ENCODE results near the gene MRPL44.

Gene MRPL44

DNA sequence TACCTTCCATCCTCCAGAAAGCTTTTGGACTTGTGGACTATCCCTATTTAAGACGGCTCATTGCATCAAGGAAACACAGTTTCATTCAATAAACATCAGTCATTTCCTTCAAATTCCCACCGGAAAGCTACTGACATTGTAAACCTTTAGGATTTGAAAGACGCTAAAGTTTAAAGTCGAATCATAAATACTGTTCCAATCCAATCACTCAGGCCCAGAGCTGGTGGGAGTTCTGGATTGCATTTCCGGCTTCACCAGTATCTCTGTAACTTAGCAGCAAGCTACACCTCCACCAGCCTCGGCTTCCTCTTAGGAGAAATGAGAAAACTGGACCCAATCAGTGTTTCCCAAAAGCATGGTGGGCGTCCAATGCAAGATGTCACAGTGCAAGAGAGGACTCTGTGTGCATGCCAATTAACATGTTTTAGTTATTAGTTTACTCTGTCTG, 13.7 kb upstream of the MRPL44 start:
- H3K9me3 ChIP-seq (ENCODE audit: insufficient read depth, low read length) = no peaks in the 10 kb centered on the region; the same call in 1 of the 2 replicates
- no peak overlapping the region for H3K27ac ChIP-seq (ENCODE audit: low read length)
- peak overlapping the region; percentile 91 for H3K9ac ChIP-seq (ENCODE audit: low read length)
- peaks cover 22% of the 10 kb centered on the region for H3K4me1 ChIP-seq (ENCODE audit: low read length)
- H4K20me1 ChIP-seq (ENCODE audit: insufficient read depth, low read length) = peaks cover 8% of the 10 kb centered on the region
- no peaks in the 10 kb centered on the region for H3K27me3 ChIP-seq (ENCODE audit: low read depth, low read length)
- TF ChIP-seq, protein P1, sequence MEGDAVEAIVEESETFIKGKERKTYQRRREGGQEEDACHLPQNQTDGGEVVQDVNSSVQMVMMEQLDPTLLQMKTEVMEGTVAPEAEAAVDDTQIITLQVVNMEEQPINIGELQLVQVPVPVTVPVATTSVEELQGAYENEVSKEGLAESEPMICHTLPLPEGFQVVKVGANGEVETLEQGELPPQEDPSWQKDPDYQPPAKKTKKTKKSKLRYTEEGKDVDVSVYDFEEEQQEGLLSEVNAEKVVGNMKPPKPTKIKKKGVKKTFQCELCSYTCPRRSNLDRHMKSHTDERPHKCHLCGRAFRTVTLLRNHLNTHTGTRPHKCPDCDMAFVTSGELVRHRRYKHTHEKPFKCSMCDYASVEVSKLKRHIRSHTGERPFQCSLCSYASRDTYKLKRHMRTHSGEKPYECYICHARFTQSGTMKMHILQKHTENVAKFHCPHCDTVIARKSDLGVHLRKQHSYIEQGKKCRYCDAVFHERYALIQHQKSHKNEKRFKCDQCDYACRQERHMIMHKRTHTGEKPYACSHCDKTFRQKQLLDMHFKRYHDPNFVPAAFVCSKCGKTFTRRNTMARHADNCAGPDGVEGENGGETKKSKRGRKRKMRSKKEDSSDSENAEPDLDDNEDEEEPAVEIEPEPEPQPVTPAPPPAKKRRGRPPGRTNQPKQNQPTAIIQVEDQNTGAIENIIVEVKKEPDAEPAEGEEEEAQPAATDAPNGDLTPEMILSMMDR (IDR thresholded peaks at IDR 0.05; ENCODE audit: low read depth, low read length) = no peak
- no peak for TF ChIP-seq EZH2phosphoT487 (IDR thresholded peaks at IDR 0.05; ENCODE audit: low read depth)
- H3K4me3 ChIP-seq (ENCODE audit: low read length) = peak overlapping the region; percentile 99
- peaks cover 50% of the 10 kb centered on the region for H3K79me2 ChIP-seq (ENCODE audit: low read length)
- H3K4me2 ChIP-seq (ENCODE audit: low read length) = peak overlapping the region; percentile 79
- H2AFZ ChIP-seq (ENCODE audit: low read depth, low read length) = no peak overlapping the region
- peaks cover 16% of the 10 kb centered on the region for H3K36me3 ChIP-seq (replicated peaks; ENCODE audit: low read depth, low read length)

DNA sequence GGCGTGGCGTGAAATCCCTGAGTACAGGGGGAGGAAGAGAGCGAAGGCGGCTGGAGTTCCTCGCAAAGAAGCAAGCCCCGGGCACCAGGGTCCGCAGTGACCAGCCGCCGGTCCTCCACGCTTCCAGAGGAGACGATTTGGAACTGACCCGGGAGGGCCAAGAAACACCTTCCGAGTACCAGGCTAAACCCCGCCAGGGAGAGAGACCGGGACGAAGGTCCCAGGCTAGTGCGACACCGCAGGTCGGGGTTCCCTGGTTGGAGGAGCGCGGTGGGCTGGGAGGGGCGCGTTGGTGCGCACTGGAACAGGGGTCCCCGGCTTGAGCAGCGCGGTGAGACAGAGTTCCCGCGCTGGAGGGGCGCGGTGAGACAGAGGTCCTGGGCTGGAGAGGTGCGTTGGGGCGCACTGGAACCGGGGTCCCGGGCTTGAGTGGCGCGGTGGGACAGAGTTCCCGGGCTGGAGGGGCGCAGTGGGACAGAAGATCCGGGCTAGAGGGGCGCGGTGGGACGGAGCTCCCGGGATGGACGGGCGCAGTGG, 13.0 kb upstream of the MRPL44 start:
- Histone ChIP-seq H3K4me2 (ENCODE audit: low read length) (peak overlapping the region; percentile 79), H3K27ac (ENCODE audit: low read length) (peak overlapping the region; percentile 65), H3K9ac (ENCODE audit: low read length) (peak overlapping the region; percentile 91), H2AFZ (ENCODE audit: low read depth, low read length) (peak overlapping the region; percentile 61; the same call in 1 of the 2 replicates), H3K4me1 (ENCODE audit: low read length) (peaks cover 17% of the 10 kb centered on the region), H3K36me3 (replicated peaks; ENCODE audit: low read depth, low read length) (peaks cover 10% of the 10 kb centered on the region), H3K79me2 (ENCODE audit: low read length) (peaks cover 44% of the 10 kb centered on the region), H3K4me3 (ENCODE audit: low read length) (peak overlapping the region; percentile 99), H3K27me3 (ENCODE audit: low read depth, low read length) (no peaks in the 10 kb centered on the region), H3K9me3 (ENCODE audit: insufficient read depth, low read length) (no peaks in the 10 kb centered on the region; the same call in 1 of the 2 replicates), H4K20me1 (ENCODE audit: insufficient read depth, low read length) (peaks cover 8% of the 10 kb centered on the region)
- TF ChIP-seq, protein P1 (IDR thresholded peaks at IDR 0.05; ENCODE audit: low read depth, low read length) = no peak
- TF ChIP-seq EZH2phosphoT487 (IDR thresholded peaks at IDR 0.05; ENCODE audit: low read depth) = no peak

DNA sequence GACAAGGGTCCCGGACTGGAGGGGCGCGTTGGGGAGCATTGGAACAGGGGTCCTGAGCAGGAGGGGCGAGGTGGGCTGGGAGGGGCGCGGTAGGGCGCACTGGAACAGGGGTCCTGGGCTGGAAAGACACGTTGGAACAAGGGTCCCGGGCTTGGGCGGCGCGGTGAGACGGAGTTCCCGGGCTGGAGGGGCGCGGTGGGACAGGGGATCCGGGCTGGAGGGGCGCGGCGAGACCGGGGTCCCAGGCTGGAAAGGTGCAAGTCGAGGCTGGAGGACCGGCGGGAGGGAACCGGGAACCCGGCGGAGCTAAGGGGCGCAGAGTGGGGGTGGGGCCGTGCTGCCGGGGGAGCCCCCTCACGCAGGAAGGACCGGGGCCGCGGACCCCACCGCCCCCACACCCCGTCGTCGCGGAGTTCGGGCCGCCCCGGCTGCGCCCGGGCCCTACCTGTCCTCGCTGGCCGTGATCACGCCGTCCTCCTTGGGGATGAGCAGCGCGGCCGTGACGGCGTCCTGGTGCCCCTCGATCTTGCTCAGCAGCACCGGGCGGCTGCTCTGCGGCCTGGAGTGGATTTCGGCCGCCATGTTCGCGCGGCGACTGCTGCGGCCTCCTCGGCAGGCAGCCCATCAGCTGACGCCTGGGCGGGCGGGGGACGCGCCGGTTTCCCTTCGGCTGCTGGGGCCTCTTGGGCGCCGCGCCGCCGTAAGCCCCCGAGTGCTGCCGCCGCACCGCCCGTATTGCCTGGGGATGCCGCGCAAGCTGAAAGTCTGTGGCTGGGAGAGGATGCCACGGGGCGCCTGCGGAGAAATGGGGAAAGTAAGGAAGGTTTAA, 12.3 kb upstream of the MRPL44 start, which contains the start of gene WDFY1:
Gene WDFY1, minus strand, starts transcription at position 633 of the 829 bp plus-strand sequence. Its CDS starts 51 bp downstream, at position 582.
- Histone ChIP-seq H3K27me3 (ENCODE audit: low read depth, low read length) (no peaks in the 10 kb centered on the region), H3K27ac (ENCODE audit: low read length) (peak within 1 kb of the TSS; percentile 65)

More for the DNA sequence above, 12.3 kb upstream of the MRPL44 start, which contains the start of gene WDFY1:
- Histone ChIP-seq H3K79me2 (ENCODE audit: low read length) (peaks cover 39% of the 10 kb centered on the region), H3K36me3 (replicated peaks; ENCODE audit: low read depth, low read length) (peaks cover 6% of the 10 kb centered on the region), H3K4me2 (ENCODE audit: low read length) (peak within 1 kb of the TSS; percentile 79), H4K20me1 (ENCODE audit: insufficient read depth, low read length) (peaks cover 8% of the 10 kb centered on the region), H3K9ac (ENCODE audit: low read length) (peak within 1 kb of the TSS; percentile 91), H3K4me3 (ENCODE audit: low read length) (peak within 1 kb of the TSS; percentile 99), H3K9me3 (ENCODE audit: insufficient read depth, low read length) (no peaks in the 10 kb centered on the region), H2AFZ (ENCODE audit: low read depth, low read length) (peak within 1 kb of the TSS; percentile 61; the same call in 1 of the 2 replicates), H3K4me1 (ENCODE audit: low read length) (peaks cover 17% of the 10 kb centered on the region)
- TF ChIP-seq EZH2phosphoT487 (IDR thresholded peaks at IDR 0.05; ENCODE audit: low read depth) = no peak
- TF ChIP-seq, protein P1 (IDR thresholded peaks at IDR 0.05; ENCODE audit: low read depth, low read length) = no peak

Data from OCI-LY3 (cell line).